ENCODE results near the gene COX6A1. TPM values are rescaled to one million over a fixed set of nuclear protein-coding genes. Genes with fewer than 3 reads are reported as not detected.

COX6A1 gene
- total and polyA plus RNA-seq, 2 experiments from 2014 or later = 422 to 1,484 TPM

DNA sequence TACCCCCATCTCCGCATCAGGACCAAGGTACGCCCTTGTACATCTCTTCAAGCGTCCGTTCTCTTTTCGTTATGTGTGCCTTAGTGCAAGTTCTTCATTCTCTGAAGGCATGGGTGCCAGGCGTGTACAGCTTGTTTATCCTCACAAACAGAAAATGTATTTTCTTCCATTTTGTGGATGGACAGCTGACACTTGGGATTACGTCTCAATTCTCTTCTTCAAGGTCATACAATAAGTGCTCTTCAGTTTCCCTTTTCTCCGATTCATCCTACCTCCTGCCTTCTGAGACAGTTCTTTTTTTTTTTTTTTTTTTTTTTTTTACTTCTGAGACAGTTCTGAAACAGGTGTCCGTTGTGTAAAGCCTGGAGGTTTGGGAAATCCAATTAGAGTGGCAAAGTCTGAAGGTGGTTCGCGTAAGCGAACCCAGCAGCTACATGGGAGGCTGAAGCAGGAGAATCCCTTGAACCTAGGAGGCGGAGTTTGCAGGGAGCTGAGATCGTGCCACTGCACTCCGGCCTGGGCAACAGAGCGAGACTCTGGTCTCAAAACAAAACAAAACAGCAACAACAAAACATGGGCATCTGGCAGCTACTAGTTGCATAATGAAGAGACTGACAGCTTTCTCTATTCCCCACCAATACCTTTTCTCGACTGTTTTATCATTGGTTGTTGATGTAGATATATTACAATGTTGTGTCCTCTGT, 734 bp downstream of the COX6A1 start (continued):
- no peak for TF ChIP-seq ZNF462 (CRISPR knock-in tag; IDR thresholded peaks at IDR 0.05)
- TF ChIP-seq ZNF114 (CRISPR knock-in tag; IDR thresholded peaks at IDR 0.05) = no peak
- no peak for TF ChIP-seq POLR2AphosphoS5 (IDR thresholded peaks at IDR 0.05; ENCODE audit: low read depth)
- no peak for TF ChIP-seq EZH2 (IDR thresholded peaks at IDR 0.05; ENCODE audit: low read depth, unreplicated experiment)
- TF ChIP-seq ZNF331 (CRISPR knock-in tag; IDR thresholded peaks at IDR 0.05; ENCODE audit: low read depth) = no peak

DNA sequence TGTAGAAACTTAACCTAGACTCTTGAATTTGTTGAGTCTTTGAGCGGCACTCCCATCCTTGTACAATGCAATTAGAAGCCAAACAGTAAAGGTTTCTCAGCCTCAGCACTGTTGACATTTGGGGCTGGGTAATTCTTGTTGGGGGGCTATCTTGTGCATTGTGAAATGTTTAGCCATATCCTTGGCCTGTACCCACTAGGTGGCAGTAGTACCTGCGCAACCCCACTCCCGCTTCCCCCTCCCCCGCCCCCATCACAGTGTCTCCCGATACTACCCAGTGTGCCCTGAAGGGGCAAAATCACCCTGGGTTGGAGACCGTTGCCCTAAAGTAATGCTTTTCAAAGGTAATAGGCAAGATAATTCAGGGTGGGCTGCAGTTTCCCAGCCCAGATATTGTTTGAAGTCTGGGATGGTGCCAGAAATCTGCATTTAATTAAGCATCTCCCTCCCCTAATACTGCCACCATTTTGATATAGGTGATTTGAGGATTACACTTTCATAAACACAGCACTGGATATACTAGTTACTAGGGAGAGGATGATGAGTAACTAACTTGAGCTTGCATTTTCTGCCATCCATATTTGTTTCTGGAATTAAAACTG, 1.8 kb downstream of the COX6A1 start:
- Histone ChIP-seq H3K79me2 (replicated peaks; ENCODE audit: insufficient read depth) (peaks cover 51% of the 10 kb centered on the region), H3K27ac (ENCODE audit: low read depth) (0 out of 2 replicates have a peak overlapping the region, but pooled peaks have one; percentile 28), H3K9me2 (ENCODE audit: insufficient read depth) (no peaks in the 10 kb centered on the region), H2AFZ (no peak overlapping the region), H3K4me1 (ENCODE audit: insufficient read depth) (peaks cover 7% of the 10 kb centered on the region), H3K4me2 (peak overlapping the region; percentile 96), H3K27me3 (ENCODE audit: insufficient read depth) (no peaks in the 10 kb centered on the region), H3K36me3 (ENCODE audit: insufficient read depth) (peaks cover 33% of the 10 kb centered on the region), H4K20me1 (replicated peaks; ENCODE audit: insufficient read depth) (peaks cover 34% of the 10 kb centered on the region), H3F3A (replicated peaks; ENCODE audit: low read depth) (peaks cover 28% of the 10 kb centered on the region), H3K4me3 (0 out of 2 replicates have a peak overlapping the region, but pooled peaks have one; percentile 12)
- TF ChIP-seq, protein P1, sequence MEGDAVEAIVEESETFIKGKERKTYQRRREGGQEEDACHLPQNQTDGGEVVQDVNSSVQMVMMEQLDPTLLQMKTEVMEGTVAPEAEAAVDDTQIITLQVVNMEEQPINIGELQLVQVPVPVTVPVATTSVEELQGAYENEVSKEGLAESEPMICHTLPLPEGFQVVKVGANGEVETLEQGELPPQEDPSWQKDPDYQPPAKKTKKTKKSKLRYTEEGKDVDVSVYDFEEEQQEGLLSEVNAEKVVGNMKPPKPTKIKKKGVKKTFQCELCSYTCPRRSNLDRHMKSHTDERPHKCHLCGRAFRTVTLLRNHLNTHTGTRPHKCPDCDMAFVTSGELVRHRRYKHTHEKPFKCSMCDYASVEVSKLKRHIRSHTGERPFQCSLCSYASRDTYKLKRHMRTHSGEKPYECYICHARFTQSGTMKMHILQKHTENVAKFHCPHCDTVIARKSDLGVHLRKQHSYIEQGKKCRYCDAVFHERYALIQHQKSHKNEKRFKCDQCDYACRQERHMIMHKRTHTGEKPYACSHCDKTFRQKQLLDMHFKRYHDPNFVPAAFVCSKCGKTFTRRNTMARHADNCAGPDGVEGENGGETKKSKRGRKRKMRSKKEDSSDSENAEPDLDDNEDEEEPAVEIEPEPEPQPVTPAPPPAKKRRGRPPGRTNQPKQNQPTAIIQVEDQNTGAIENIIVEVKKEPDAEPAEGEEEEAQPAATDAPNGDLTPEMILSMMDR (conservative IDR thresholded peaks at IDR 0.05; ENCODE audit: low read depth in 2 of 2) = peak; percentile 72 to 76
- no peak for TF ChIP-seq EZH2phosphoT487 (IDR thresholded peaks at IDR 0.05; ENCODE audit: unreplicated experiment)
- Mint-ChIP-seq H3K27me3 (ENCODE audit: insufficient read depth, low read depth, poor library complexity) (peaks cover 10% of the 10 kb centered on the region), H3K4me1 (peaks cover 8% of the 10 kb centered on the region), H3K9me3 (no peaks in the 10 kb centered on the region), H3K4me3 (0 out of 3 replicates have a peak overlapping the region, but pooled peaks have one; percentile 42), H3K27ac (no peak overlapping the region), H3K36me3 (ENCODE audit: low read depth) (peaks cover 44% of the 10 kb centered on the region)
- peak; percentile 91 for DNase-seq (ENCODE audit: low spot score)
- ATAC-seq = peak; percentile 51
